GM21786 (cell line): ENCODE results near the gene ZNF580.

ENCODE experiments used
- ATAC-seq: cut with Tn5 transposase; IDR thresholded peaks from one replicate; pipeline ENCODE4 v1.9.1; 2021; ENCODE audit not compliant: unreplicated experiment

The ZNF580 gene

DNA sequence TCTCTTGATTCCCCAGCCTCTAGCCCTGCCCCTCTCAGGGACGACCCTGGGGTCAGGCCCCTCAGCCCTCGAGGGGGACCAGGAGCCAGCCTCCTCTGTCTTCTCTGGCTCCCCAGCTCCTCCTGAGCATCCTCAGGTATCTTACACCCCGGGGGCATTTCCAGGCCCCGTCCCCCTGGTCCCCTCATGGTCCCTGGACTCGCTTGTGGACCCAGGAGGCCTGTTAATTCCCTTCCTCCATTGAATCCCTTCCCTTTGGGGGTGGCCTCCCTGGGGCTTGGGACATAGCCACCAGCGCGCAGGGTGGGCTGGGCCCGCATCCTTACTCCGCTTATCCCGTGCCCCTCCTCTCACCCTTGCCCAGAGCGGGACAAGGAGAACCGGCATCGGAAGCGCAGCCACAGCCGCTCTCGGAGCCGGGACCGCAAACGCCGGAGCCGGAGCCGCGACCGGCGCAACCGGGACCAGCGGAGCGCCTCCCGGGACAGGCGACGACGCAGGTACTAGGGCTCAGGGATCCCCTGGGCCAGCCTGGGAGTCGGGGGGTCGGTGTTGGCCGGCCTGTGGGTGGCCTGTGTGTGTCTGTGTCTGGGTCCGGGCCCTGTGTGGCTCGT, 18.2 kb downstream of the ZNF580 start:
- ATAC-seq, result no peak

GRCh38 chr19:55659822-55660221, 19.0 kb downstream of the ZNF580 start:
- ATAC-seq, result no peak

GRCh38 chr19:55660404-55660803, 19.6 kb downstream of the ZNF580 start:
- ATAC-seq, result no peak

DNA sequence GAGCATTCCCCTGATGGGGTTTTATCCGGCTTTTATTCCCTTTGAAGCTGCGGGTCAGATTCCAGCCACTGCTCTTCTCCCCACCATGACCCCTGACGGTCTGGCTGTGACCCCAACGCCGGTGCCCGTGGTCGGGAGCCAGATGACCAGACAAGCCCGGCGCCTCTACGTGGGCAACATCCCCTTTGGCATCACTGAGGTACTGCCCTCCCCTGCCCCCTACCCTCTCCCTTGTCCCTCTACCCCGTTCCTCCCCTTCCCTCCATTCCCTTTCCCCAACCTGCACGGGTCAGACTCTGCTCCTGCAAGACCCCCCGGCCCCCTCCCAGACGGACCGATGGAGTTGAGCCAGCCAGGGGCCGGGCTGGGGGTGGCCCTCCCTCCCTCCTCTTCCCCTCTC, 20.2 kb downstream of the ZNF580 start:
- no peak for ATAC-seq

- no peak for ATAC-seq
These were observed 21.0 kb downstream of the ZNF580 start for GRCh38 chr19:55661826-55662225.

DNA sequence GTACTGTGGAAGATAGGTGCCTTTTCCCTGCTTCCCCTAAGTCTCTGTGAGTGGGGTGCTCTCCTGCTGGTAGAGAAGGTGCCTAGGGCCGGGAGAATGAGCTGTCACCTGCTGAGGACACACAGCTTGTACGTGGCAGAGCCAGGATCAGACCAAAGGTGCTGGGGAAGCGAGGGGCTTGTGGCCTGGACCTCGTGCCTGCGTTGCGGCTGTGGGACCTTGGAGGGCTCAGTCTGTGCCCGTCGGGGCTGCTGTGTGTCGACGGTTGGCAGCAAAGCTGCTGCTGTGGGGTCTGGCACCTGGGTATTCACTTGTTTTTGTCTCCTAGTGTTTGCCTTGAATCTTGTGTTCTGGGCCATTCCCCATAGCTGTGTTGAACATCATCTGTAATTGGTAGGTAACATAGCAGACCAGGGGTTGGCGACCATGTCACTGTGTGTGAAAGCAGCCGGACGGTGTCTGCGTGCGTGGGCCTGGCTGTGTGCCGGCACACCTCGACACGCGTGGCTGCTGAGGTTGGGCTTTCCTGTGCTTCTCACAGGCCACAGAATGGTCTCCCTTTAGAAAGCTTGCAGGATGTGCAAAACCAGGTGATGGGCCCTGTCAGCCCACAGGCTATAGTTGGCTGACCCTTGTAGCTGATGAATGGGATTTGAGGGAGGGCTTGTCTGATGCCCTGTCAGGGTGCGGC, 23.2 kb downstream of the ZNF580 start:
- ATAC-seq, result no peak

- no peak for ATAC-seq
These were observed 25.7 kb downstream of the ZNF580 start for GRCh38 chr19:55666343-55667005.

GRCh38 chr19:55667006-55667381, 26.2 kb downstream of the ZNF580 start:
- no peak for ATAC-seq

GRCh38 chr19:55667511-55667910, 26.7 kb downstream of the ZNF580 start:
- no peak for ATAC-seq

DNA sequence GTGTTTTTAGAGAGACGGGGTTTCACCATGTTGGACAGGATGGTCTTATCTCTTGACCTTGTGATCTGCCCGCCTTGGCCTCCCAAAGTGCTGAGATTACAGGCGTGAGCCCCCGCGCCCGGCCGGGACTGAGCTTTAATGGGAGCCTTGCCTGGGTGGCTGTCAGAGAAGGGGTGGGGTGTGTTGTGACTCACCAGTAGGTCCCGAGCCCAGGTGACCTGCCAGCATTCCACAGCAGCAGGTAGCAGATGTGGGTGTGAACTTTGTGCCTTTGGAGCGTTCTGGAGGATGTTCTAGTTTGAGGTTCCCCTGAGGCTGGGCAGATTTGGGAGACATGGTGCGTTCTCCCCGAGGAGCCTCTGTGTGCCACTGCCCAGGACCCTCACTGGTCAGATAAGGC, 27.2 kb downstream of the ZNF580 start:
- no peak for ATAC-seq

DNA sequence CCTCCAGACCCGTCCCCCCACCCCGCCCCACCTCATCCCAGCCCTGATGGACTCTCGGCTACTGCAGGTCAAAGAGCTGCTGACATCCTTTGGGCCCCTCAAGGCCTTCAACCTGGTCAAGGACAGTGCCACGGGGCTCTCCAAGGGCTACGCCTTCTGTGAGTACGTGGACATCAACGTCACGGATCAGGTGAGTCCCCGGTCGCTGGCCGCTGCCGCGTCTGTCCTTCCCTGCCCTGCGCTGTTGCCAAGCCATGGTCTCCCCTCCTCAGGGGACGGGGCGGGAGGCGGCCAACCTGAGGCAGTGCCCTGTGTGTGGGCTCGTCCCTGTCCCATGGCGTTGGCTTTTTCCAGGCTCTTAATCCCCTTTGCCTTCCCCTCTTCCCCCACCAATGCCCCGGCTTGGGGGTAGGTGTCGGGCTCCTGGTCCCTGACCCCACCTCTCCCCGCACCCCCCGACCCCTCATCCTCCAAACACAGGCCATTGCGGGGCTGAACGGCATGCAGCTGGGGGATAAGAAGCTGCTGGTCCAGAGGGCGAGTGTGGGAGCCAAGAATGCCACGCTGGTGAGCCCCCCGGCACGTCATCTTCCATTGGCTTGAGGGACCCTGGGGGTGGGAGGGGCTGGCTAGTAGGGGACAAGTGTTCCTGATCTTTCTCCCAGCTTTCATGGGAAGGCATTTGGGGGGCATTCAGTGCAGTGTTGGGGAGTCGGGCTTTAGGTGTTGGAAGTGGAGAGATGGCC, 28.0 kb downstream of the ZNF580 start:
- ATAC-seq, result no peak

GRCh38 chr19:55669418-55670279, 28.8 kb downstream of the ZNF580 start:
- ATAC-seq, result no peak

- no peak for ATAC-seq
These were observed 29.7 kb downstream of the ZNF580 start for GRCh38 chr19:55670280-55671053.

DNA sequence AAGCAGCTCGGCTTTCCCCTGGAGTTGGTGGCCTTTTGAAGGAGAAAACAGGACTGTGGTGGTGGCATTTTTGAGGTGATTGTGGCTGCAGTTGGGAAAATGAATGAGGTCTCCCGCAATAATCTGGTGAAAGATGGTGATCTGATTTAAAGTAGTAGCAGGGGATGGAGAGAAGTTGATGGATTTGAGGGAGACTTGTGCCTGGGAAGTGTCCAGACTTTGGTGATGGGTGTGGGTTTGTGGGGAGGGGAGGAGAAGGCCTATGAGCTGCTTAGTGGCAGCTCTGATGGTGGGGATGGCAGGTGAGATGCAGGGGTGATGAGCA, 30.2 kb downstream of the ZNF580 start:
- no peak for ATAC-seq

DNA sequence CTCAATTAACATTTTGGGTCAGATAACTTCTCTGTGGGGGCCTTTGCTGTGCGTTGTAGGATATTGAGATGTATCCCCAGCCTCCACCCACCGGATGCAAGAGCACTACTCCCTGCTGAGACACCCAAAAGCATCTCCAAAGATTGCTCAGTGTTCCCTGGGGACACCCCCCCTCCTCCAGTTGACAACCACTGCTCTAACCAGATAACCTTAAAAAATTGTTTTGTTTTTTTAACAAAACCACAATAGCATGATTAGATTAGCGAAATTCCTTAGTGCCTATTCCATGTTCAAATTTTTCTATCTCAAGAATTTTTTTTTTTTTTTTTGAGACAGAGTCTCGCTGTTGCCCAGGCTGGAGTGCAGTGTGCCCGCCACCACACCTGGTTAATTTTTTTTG, 31.6 kb downstream of the ZNF580 start:
- ATAC-seq, result no peak

DNA sequence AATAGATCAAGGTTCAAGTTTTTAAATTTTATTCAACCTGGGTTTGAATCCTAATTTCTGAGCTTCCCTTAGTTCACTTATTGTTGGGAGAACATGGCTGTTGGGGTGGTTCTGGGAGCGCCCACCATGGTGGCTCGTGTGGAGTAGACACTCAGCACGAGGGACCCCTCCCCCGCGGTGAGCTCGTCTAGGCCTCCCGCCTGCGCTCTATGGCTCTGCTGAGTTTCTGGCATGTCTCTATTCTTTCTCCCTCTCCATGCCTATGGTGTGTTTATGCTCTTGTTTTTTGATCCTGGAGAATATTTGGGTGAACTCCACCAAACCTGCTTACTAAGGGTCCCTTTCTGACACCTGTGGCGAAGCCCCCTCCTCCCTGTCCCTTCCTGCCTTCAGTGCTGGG, 32.7 kb downstream of the ZNF580 start:
- no peak for ATAC-seq

DNA sequence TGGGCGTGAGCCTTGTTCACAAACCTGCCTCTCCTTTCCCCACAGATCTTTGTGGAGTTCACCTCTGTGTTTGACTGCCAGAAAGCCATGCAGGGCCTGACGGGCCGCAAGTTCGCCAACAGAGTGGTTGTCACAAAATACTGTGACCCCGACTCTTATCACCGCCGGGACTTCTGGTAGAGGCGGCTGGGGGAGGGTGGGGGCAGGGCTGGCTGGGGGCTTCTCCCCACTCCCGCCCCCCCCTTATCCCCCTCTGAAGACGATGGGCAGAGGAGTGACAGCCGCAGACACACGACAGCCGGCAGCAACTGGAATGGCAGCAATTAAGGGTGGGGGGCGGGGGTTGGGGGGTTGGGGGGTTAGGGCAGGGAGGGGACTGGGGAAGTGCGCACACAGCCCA, 33.1 kb downstream of the ZNF580 start:
- no peak for ATAC-seq

- no peak for ATAC-seq
These were observed 33.6 kb downstream of the ZNF580 start for GRCh38 chr19:55674459-55674840.

DNA sequence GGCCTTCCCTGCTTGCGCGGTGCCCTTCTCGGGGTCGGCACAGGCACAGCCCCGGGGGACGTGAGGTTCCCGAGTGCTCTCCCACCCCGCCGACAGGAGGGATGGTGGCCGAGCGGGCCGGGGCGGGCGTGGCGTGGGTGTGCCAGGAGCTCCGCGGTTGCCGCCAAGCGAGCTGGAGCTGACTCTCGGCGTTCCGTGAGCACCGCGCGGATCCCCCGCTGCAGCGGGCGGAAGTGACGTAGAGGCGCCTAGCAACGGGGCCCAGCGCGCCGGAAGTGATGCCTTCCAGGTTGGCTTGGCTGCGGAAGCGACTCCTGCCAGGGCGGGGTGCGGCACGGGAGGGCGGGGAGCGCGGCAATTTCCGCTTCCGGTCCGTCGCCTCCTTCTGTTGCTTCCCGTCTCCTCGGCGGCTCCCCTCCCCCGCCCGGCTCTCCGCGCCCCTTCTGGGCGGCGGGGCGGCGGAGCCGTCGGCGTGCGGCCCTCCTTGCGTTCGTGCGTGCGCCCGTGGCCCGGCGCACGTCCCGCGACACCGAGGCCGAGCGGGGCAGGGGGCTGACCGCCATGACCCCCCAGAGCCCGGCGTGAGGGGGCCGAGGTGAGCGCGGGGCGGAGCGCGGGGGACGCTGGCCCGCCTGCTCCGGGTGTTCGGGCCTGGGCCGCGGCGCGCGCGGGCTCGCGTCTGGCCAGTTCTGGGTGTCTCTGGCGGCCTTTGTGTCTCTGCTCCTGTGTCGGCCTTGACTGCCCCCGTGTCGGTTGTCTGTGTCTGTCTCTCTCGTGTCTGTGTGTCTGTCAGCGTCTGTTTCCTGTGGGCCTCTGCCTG, 34.2 kb downstream of the ZNF580 start, which contains the start of gene EPN1:
Gene EPN1, plus strand, starts transcription at position 386 of the 820 bp plus-strand sequence. CDS start 3,402 bp downstream, outside the sequence.
- peak; percentile 44 for ATAC-seq
